B cell (primary cell): ENCODE results near the gene TMEM233. TPM values are rescaled to one million over a fixed set of nuclear protein-coding genes. Genes with fewer than 3 reads are reported as not detected.

Experiments
- ATAC-seq: fragments of 200-7000 bp; cut with Tn5 transposase; one replicate; pipeline ENCODE4 v1.10.0; 2021; ENCODE audit warnings: low read depth, mild to moderate bottlenecking, moderate number of reproducible peaks, moderate library complexity
- CTCF ChIA-PET: fragments of 350-600 bp; sonication (Branson Sonifier 250); formaldehyde crosslinking; loops from one replicate; lab custom pipeline; 2021; ENCODE audit warnings: antibody characterized with exemption, inconsistent platforms; lab: Charles Lee
- POLR2A ChIA-PET: fragments of 350-600 bp; sonication (Branson Sonifier 250); formaldehyde crosslinking; loops from one replicate; lab custom pipeline; 2021; ENCODE audit warnings: antibody characterized with exemption; lab: Charles Lee
- DNase-seq: peaks from one replicate; pipeline ENCODE4 v3.0.0; 2013
- H2AFZ ChIP-seq: 2 replicates; pipeline ENCODE4 v1.6.1; 2012; ENCODE audit warnings: mild to moderate bottlenecking, low read depth, low read length; ENCODE audit not compliant: insufficient read depth, poor library complexity, severe bottlenecking
- H3K27ac ChIP-seq, 2 donors: 1 replicate in 1 of 2; 2 replicates in 1 of 2; pipeline ENCODE4 v1.5.1; 2012 to 2013; ENCODE audit warnings: low read length in 2 of 2, mild to moderate bottlenecking in 2 of 2, moderate library complexity in 1 of 2
- H3K27me3 ChIP-seq, 4 experiments: fragments of 200-600 bp in 1 of 4; sonication (generic) in 1 of 4; replicated peaks in 1 of 4; 1 replicate in 2 of 4; 2 replicates in 2 of 4; pipeline versions ENCODE4 v1.6.1 to v1.7.0; 2013 to 2016; ENCODE audit warnings: low read length in 3 of 4, mild to moderate bottlenecking in 2 of 4, mixed read lengths in 1 of 4, moderate library complexity in 1 of 4; ENCODE audit not compliant: insufficient read depth in 4 of 4, control insufficient read depth in 3 of 4; ENCODE audit errors: control extremely low read depth in 1 of 4
- H3K36me3 ChIP-seq, 2 experiments: replicated peaks in 1 of 2; 1 replicate in 1 of 2; 2 replicates in 1 of 2; pipeline versions ENCODE4 v1.6.1 to v1.7.1; 2013; ENCODE audit warnings: low read length in 1 of 2; ENCODE audit not compliant: insufficient read depth in 2 of 2, control insufficient read depth in 1 of 2; ENCODE audit errors: control extremely low read depth in 1 of 2, extremely low read depth in 1 of 2
- H3K4me1 ChIP-seq, 2 donors: fragments of 200-600 bp in 1 of 2; sonication (generic) in 1 of 2; 1 replicate in 1 of 2; 2 replicates in 1 of 2; pipeline versions ENCODE4 v1.5.1 to v1.6.1; 2013 to 2017; ENCODE audit warnings: low read length in 2 of 2; ENCODE audit not compliant: control insufficient read depth in 2 of 2, insufficient read depth in 2 of 2
- H3K4me2 ChIP-seq: replicated peaks from 2 replicates; pipeline ENCODE3; 2012; ENCODE audit warnings: mild to moderate bottlenecking, low read depth, low read length; ENCODE audit not compliant: poor library complexity, severe bottlenecking
- H3K4me3 ChIP-seq, 5 experiments: fragments of 200-600 bp in 1 of 5; sonication (generic) in 1 of 5; 1 replicate in 3 of 5; 2 replicates in 2 of 5; pipeline versions ENCODE4 v1.5.1 to v1.7.0; 2011 to 2016; ENCODE audit warnings: low read length in 4 of 5, mild to moderate bottlenecking in 4 of 5, low read depth in 2 of 5, control low read depth in 1 of 5, moderate library complexity in 1 of 5; ENCODE audit not compliant: insufficient read depth in 1 of 5; ENCODE audit errors: control extremely low read depth in 1 of 5, extremely low read depth in 1 of 5
- H3K79me2 ChIP-seq: fragments of 200-600 bp; sonication (generic); one replicate; pipeline ENCODE4 v1.6.0; 2016; ENCODE audit warnings: low read length; ENCODE audit not compliant: control insufficient read depth, insufficient read depth
- H3K9ac ChIP-seq: fragments of 200-600 bp; sonication (generic); 2 replicates; pipeline ENCODE4 v1.6.1; 2017; ENCODE audit warnings: mild to moderate bottlenecking, low read length, moderate library complexity
- H3K9me3 ChIP-seq, 3 donors: one replicate each; pipeline versions ENCODE4 v1.6.1 to v1.7.1; 2013; ENCODE audit warnings: low read length in 2 of 3; ENCODE audit not compliant: control insufficient read depth in 2 of 3, insufficient read depth in 1 of 3; ENCODE audit errors: control extremely low read depth in 1 of 3
- H4K20me1 ChIP-seq: 2 replicates; pipeline ENCODE4 v1.6.0; 2012; ENCODE audit warnings: mild to moderate bottlenecking, low read length; ENCODE audit not compliant: insufficient read depth, control insufficient read depth, poor library complexity, severe bottlenecking
- H3K27ac Mint-ChIP-seq: one replicate; pipeline ENCODE4 v1.8.0; 2021; ENCODE audit warnings: mixed read lengths
- H3K27me3 Mint-ChIP-seq: one replicate; pipeline ENCODE4 v1.8.0; 2021; ENCODE audit warnings: mixed read lengths
- H3K4me1 Mint-ChIP-seq: one replicate; pipeline ENCODE4 v1.8.0; 2021; ENCODE audit warnings: mixed read lengths
- H3K4me3 Mint-ChIP-seq: one replicate; pipeline ENCODE4 v1.8.0; 2021; ENCODE audit warnings: mixed read lengths
- H3K9me3 Mint-ChIP-seq: one replicate; pipeline ENCODE4 v1.8.0; 2022; ENCODE audit warnings: mixed read lengths; ENCODE audit not compliant: insufficient read depth
- CTCF ChIP-seq: fragments of 200-600 bp; IDR thresholded peaks from one replicate; pipeline ENCODE4 v1.8.0; 2022; ENCODE audit warnings: antibody characterized with exemption, mild to moderate bottlenecking
- EZH2 ChIP-seq: IDR thresholded peaks from 2 replicates; pipeline ENCODE4 v1.6.1; 2012; ENCODE audit warnings: borderline replicate concordance, low read depth, mild to moderate bottlenecking, moderate library complexity, low read length; ENCODE audit not compliant: insufficient read depth, poor library complexity, severe bottlenecking
- WGBS: methylation state at CpG from one replicate; pipeline ENCODE4 v1.1.5; 2013; ENCODE audit warnings: missing lambda C conversion rate; ENCODE audit not compliant: insufficient coverage; 5-methylcytosine and 5-hydroxymethylcytosine counted together
- intact Hi-C: fragments of 100-400 bp; cut with micrococcal nuclease; formaldehyde crosslinking; loops from one replicate; pipeline ENCODE4 v1.10.0; 2022
- polyA plus RNA-seq: library from polyadenylated mRNA; depleted of rRNA; stranded (reverse); fragments of >200 nt; gene quantifications from 2 replicates; pipeline ENCODE4 v1.2.3, GENCODE V29; 2012
- total RNA-seq, 2 donors: library from RNA; stranded (reverse); fragments of 120-200 nt in 1 of 2; gene quantifications; 1 replicate in 1 of 2; 2 replicates in 1 of 2; pipeline versions ENCODE4 v1.2.3 to v1.2.4, GENCODE V29; 2013 to 2022

The TMEM233 gene
- total and polyA plus RNA-seq, 2 donors (not counting 1 experiment from before 2014, with no cell fraction given): not detected

- 99% methylated on average over 8 of the region's 9 CpGs for WGBS
- H3K4me1 ChIP-seq: peaks cover 4 to 11% of the 10 kb centered on the region in 2 donors
- no peak for TF ChIP-seq EZH2
- TF ChIP-seq CTCF: no peak
- no peak overlapping the region for H3K9ac ChIP-seq
- no peaks in the 10 kb centered on the region for H4K20me1 ChIP-seq
- DNase-seq (no peak), ATAC-seq (no peak)
- Mint-ChIP-seq H3K9me3 (no peaks in the 10 kb centered on the region), H3K27ac (no peak overlapping the region), H3K4me1 (peaks cover 25% of the 10 kb centered on the region), H3K4me3 (no peak overlapping the region), H3K27me3 (no peaks in the 10 kb centered on the region)
- peaks cover 0 to 7% (median 0%) of the 10 kb centered on the region in 3 donors for H3K9me3 ChIP-seq
- no peak overlapping the region for H3K4me2 ChIP-seq
- H3K27ac ChIP-seq: no peak overlapping the region
- H3K27me3 ChIP-seq: no peaks in the 10 kb centered on the region
- no peak overlapping the region for H3K4me3 ChIP-seq
- no peaks in the 10 kb centered on the region for H3K36me3 ChIP-seq
- no peak overlapping the region for H2AFZ ChIP-seq
- ChIA-PET POLR2A (interaction anchor here (0.6 to 0.7 kb wide), 2 partner anchors 434 to 457 kb away, joined by 4 to 10 read pairs; no protein-coding TSS in a partner anchor), CTCF (no interaction called here)
- intact Hi-C loops: no loop called here
- H3K79me2 ChIP-seq: no peaks in the 10 kb centered on the region
These were observed 94.3 kb downstream of the TMEM233 start for GRCh38 chr12:119687879-119688278.

- no peak overlapping the region for H3K4me3 Mint-ChIP-seq
- TF ChIP-seq EZH2 (no peak), CTCF (no peak)
- H3K4me1 ChIP-seq: peaks cover 0 to 5% of the 10 kb centered on the region in 2 donors
- H3K4me3 ChIP-seq: no peak overlapping the region
- no peak overlapping the region for H3K4me2 ChIP-seq
- no peaks in the 10 kb centered on the region for H3K27me3 ChIP-seq
- no peak overlapping the region for H2AFZ ChIP-seq
- ChIA-PET POLR2A (no interaction called here), CTCF (no interaction called here)
- no peak overlapping the region for H3K9ac ChIP-seq
- DNase-seq: no peak
- no peaks in the 10 kb centered on the region for H3K27me3 Mint-ChIP-seq
- no peaks in the 10 kb centered on the region for H4K20me1 ChIP-seq
- peaks cover 17% of the 10 kb centered on the region for H3K4me1 Mint-ChIP-seq
- H3K9me3 ChIP-seq: peaks cover 0 to 7% (median 0%) of the 10 kb centered on the region in 3 donors
- no peaks in the 10 kb centered on the region for H3K79me2 ChIP-seq
- H3K9me3 Mint-ChIP-seq: no peaks in the 10 kb centered on the region
- no peak overlapping the region for H3K27ac ChIP-seq
- no peak for ATAC-seq
- intact Hi-C loops: no loop called here
- no peaks in the 10 kb centered on the region for H3K36me3 ChIP-seq
- no peak overlapping the region for H3K27ac Mint-ChIP-seq
- WGBS: over 99% methylated on average over 33 of the region's 38 CpGs
These were observed 96.4 kb downstream of the TMEM233 start for GRCh38 chr12:119689935-119690500.
